ENCODE data around the gene ANKMY1. TPM values are rescaled to one million over a fixed set of nuclear protein-coding genes. Genes with fewer than 3 reads are reported as not detected.

ANKMY1 gene
- total RNA-seq, 1 experiment from 2014 or later, result 85.7 TPM

DNA sequence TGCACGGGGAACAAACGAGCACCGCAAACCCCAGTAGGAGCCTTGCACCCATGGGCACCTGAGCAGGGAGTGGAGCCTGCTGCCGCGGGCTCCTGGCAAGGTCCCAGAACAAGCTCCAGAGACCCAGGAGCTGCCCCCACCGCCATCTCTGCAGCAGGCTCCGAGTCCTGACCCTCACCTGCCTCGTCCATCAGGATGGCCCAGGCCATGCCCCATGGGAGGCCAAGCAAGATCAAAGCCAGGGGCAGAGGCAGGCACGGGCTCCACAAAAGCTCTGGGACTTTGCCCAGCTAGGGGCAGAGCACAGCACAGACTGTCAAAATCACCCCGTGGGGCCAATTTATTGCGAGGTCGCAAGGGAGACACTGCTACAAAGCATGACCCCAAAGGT is 78.7 kb downstream of the ANKMY1 start:
- Histone ChIP-seq H3K9me3 (ENCODE audit: insufficient read depth, low read depth) (no peaks in the 10 kb centered on the region), H3F3A (ENCODE audit: insufficient read depth, low read depth) (no peaks in the 10 kb centered on the region; the same call in 1 of the 2 replicates), H3K27ac (no peak overlapping the region), H3K9me2 (ENCODE audit: insufficient read depth) (no peaks in the 10 kb centered on the region), H2AFZ (no peak overlapping the region), H3K27me3 (ENCODE audit: insufficient read depth, low read depth) (no peaks in the 10 kb centered on the region), H3K4me2 (no peak overlapping the region), H3K4me3 (no peak overlapping the region), H3K79me2 (ENCODE audit: low read depth) (no peaks in the 10 kb centered on the region), H4K20me1 (ENCODE audit: insufficient read depth) (no peaks in the 10 kb centered on the region; the same call in 1 of the 2 replicates), H3K36me3 (ENCODE audit: low read depth) (0 out of 2 replicates have a peak, but pooled peaks cover 8% of the 10 kb centered on the region), H3K4me1 (replicated peaks; ENCODE audit: insufficient read depth) (no peaks in the 10 kb centered on the region)
- no TSS peak for BruUV-seq (replicated peaks)
- TF ChIP-seq, protein P1, sequence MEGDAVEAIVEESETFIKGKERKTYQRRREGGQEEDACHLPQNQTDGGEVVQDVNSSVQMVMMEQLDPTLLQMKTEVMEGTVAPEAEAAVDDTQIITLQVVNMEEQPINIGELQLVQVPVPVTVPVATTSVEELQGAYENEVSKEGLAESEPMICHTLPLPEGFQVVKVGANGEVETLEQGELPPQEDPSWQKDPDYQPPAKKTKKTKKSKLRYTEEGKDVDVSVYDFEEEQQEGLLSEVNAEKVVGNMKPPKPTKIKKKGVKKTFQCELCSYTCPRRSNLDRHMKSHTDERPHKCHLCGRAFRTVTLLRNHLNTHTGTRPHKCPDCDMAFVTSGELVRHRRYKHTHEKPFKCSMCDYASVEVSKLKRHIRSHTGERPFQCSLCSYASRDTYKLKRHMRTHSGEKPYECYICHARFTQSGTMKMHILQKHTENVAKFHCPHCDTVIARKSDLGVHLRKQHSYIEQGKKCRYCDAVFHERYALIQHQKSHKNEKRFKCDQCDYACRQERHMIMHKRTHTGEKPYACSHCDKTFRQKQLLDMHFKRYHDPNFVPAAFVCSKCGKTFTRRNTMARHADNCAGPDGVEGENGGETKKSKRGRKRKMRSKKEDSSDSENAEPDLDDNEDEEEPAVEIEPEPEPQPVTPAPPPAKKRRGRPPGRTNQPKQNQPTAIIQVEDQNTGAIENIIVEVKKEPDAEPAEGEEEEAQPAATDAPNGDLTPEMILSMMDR (conservative IDR thresholded peaks at IDR 0.05), result no peak
- TF ChIP-seq EZH2 (IDR thresholded peaks at IDR 0.05; ENCODE audit: low read depth), result no peak
- ChIA-PET CTCF (no interaction called here), POLR2A (ENCODE audit: unreplicated experiment) (interaction anchor here (0.7 kb wide), 1 partner anchor 24 kb away, joined by 44 read pairs; no protein-coding TSS in a partner anchor)
- intact Hi-C loops (cut with micrococcal nuclease; ENCODE audit: unreplicated experiment), result no loop called here
- no peak for DNase-seq

DNA sequence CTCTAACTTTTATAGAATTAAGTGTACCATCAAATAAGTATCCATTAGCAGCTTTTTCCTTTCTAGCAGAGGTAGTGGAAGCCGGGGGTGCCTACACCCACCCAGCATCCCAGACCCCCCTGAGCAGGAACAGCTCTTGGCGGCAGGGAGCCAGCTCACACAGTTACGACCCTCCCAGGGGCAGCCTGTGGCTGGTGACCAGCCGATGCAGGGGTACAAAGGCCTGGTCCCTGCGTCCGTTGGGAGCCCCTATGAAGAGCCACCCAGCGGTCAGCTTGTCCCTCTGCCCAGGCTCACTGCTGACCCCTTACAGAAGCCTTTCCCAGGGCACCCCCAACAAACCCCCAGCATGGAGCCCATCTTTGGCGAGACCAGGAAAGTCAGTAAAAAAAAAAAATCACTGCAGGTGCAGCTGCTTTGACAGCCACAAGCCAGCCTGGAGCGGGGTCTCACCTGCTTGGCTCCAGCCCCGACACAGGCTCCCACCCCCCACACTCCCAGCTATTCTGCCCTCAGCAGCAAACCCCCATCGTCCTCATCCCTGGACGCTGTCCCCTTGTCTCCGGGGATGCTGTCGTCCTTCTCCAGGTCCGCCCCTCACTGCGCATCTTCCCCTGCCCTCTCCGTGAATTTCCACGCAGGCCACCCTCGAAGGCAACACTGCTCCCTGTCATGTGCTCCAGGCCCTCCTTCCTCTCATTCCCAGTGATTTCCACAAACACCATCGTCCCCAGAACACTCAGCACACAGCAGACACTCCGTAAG is 79.3 kb downstream of the ANKMY1 start:
- Histone ChIP-seq H3K9me2 (ENCODE audit: insufficient read depth) (no peaks in the 10 kb centered on the region), H3F3A (ENCODE audit: insufficient read depth, low read depth) (no peaks in the 10 kb centered on the region; the same call in 1 of the 2 replicates), H3K4me2 (no peak overlapping the region), H2AFZ (no peak overlapping the region), H3K79me2 (ENCODE audit: low read depth) (no peaks in the 10 kb centered on the region), H3K4me3 (no peak overlapping the region), H3K27ac (no peak overlapping the region), H3K4me1 (replicated peaks; ENCODE audit: insufficient read depth) (no peaks in the 10 kb centered on the region), H4K20me1 (ENCODE audit: insufficient read depth) (no peaks in the 10 kb centered on the region; the same call in 1 of the 2 replicates), H3K27me3 (ENCODE audit: insufficient read depth, low read depth) (no peaks in the 10 kb centered on the region), H3K9me3 (ENCODE audit: insufficient read depth, low read depth) (0 out of 2 replicates have a peak, but pooled peaks cover 4% of the 10 kb centered on the region), H3K36me3 (ENCODE audit: low read depth) (0 out of 2 replicates have a peak, but pooled peaks cover 8% of the 10 kb centered on the region)
- TF ChIP-seq EZH2 (IDR thresholded peaks at IDR 0.05; ENCODE audit: low read depth), result no peak
- TF ChIP-seq, protein P1 (conservative IDR thresholded peaks at IDR 0.05), result no peak
- POLR2A ChIA-PET (ENCODE audit: unreplicated experiment), result interaction anchor here (0.7 kb wide), 1 partner anchor 23 kb away, joined by 44 read pairs; no protein-coding TSS in a partner anchor
- no peak for DNase-seq
- CTCF ChIA-PET, result interaction anchor here (0.7 kb wide), 1 partner anchor 16 kb away, joined by 4 read pairs; no protein-coding TSS in a partner anchor
- no TSS peak for BruUV-seq (replicated peaks)
- intact Hi-C loops (cut with micrococcal nuclease; ENCODE audit: unreplicated experiment), result no loop called here

DNA sequence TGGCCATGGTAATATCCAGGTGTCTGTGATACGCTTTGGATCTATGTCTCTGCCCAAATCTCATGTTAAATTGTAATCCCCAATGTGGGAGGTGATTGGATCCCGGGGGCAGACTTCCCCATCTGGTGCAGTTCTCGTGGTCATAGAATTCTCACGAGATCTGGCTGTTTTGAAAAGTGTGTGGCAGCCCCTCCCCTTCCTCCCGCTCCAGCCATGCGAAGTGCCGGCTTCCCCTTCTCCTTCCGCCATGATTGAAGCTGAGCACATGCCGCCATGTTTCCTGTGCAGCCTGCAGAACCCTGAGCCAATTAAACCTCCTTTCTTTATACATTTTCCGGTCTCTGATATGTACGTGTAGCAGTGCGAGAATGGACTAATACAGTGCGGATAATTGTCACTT is 79.9 kb downstream of the ANKMY1 start:
- Histone ChIP-seq H3K27me3 (ENCODE audit: insufficient read depth, low read depth) (no peaks in the 10 kb centered on the region), H3K4me1 (replicated peaks; ENCODE audit: insufficient read depth) (no peaks in the 10 kb centered on the region), H3K4me3 (no peak overlapping the region), H3K79me2 (ENCODE audit: low read depth) (no peaks in the 10 kb centered on the region), H3K9me3 (ENCODE audit: insufficient read depth, low read depth) (0 out of 2 replicates have a peak, but pooled peaks cover 11% of the 10 kb centered on the region), H3F3A (ENCODE audit: insufficient read depth, low read depth) (no peaks in the 10 kb centered on the region; the same call in 1 of the 2 replicates), H2AFZ (no peak overlapping the region), H3K9me2 (ENCODE audit: insufficient read depth) (no peaks in the 10 kb centered on the region), H4K20me1 (ENCODE audit: insufficient read depth) (no peaks in the 10 kb centered on the region; the same call in 1 of the 2 replicates), H3K4me2 (no peak overlapping the region), H3K27ac (no peak overlapping the region), H3K36me3 (ENCODE audit: low read depth) (0 out of 2 replicates have a peak, but pooled peaks cover 8% of the 10 kb centered on the region)
- ChIA-PET CTCF (interaction anchor here (0.7 kb wide), 1 partner anchor 16 kb away, joined by 4 read pairs; no protein-coding TSS in a partner anchor), POLR2A (ENCODE audit: unreplicated experiment) (no interaction called here)
- intact Hi-C loops (cut with micrococcal nuclease; ENCODE audit: unreplicated experiment), result no loop called here
- no peak for TF ChIP-seq EZH2 (IDR thresholded peaks at IDR 0.05; ENCODE audit: low read depth)
- TF ChIP-seq, protein P1 (conservative IDR thresholded peaks at IDR 0.05), result no peak
- no TSS peak for BruUV-seq (replicated peaks)
- no peak for DNase-seq
